Aorta (tissue), 5 donors: ENCODE results near the gene UBE3A. TPM values are rescaled to one million over a fixed set of nuclear protein-coding genes. Genes with fewer than 3 reads are reported as not detected.
A peak's percentile ranks its signal among the peaks of the same experiment; 100 is the strongest.

ENCODE experiments used
- ATAC-seq: fragments of 200-7000 bp; cut with Tn5 transposase; one replicate; pipeline ENCODE4 v1.9.1; 2022; ENCODE audit warnings: moderate library complexity; ENCODE audit not compliant: low FRiP score
- DNase-seq, 2 donors: peaks; one replicate each; pipeline ENCODE4 v3.0.0-alpha.2; 2020
- H3K27ac ChIP-seq, 2 donors: one replicate each; pipeline ENCODE4 v1.5.1; 2013; ENCODE audit warnings: low read length in 2 of 2, mild to moderate bottlenecking in 2 of 2, moderate library complexity in 2 of 2, control low read depth in 1 of 2, inconsistent platforms in 1 of 2, low read depth in 1 of 2
- H3K27me3 ChIP-seq, 2 donors: one replicate each; pipeline ENCODE4 v1.6.1; 2013; ENCODE audit warnings: control low read depth in 1 of 2, low read length in 1 of 2, mild to moderate bottlenecking in 1 of 2, moderate library complexity in 1 of 2; ENCODE audit not compliant: insufficient read depth in 2 of 2, control insufficient read depth in 1 of 2
- H3K36me3 ChIP-seq, 2 donors: one replicate each; pipeline ENCODE4 v1.6.1; 2013; ENCODE audit warnings: control low read depth in 1 of 2, low read length in 1 of 2, mild to moderate bottlenecking in 1 of 2; ENCODE audit not compliant: insufficient read depth in 2 of 2, control insufficient read depth in 1 of 2
- H3K4me1 ChIP-seq, 2 donors: one replicate each; pipeline ENCODE4 v1.6.1; 2013; ENCODE audit warnings: low read length in 2 of 2, control low read depth in 1 of 2, mild to moderate bottlenecking in 1 of 2, moderate library complexity in 1 of 2; ENCODE audit not compliant: insufficient read depth in 2 of 2, control insufficient read depth in 1 of 2
- H3K4me3 ChIP-seq, 2 donors: one replicate each; pipeline ENCODE4 v1.5.1; 2013; ENCODE audit warnings: low read length in 2 of 2, control low read depth in 1 of 2, mild to moderate bottlenecking in 1 of 2
- H3K9me3 ChIP-seq: one replicate; pipeline ENCODE4 v1.6.1; 2013; ENCODE audit warnings: mild to moderate bottlenecking, low read length; ENCODE audit not compliant: control insufficient read depth
- WGBS, 2 donors: extraction: QIAGEN DNeasy Blood & Tissue Kit; methylation state at CpG; one replicate each; pipeline ENCODE4 v1.1.7; 2013; 5-methylcytosine and 5-hydroxymethylcytosine counted together
- intact Hi-C, 2 donors: fragments of 100-400 bp; cut with DNase I; formaldehyde crosslinking; loops; one replicate each; pipeline versions ENCODE4 v1.14.2 to v1.15.0; 2022
- polyA plus RNA-seq, 2 donors: library from polyadenylated mRNA; stranded (reverse); fragments of 200-250 nt; gene quantifications; one replicate each; pipeline ENCODE4 v1.2.3, GENCODE V29; 2013
- total RNA-seq, 2 donors: library from RNA; stranded (reverse); fragmentation: NEBNext Ultra II Directional; extraction: Animal tissue kit (Norgen Biotek cat#: 25700); gene quantifications; one replicate each; pipeline ENCODE4 v1.2.1, GENCODE V29; 2021
- donor health status: healthy with polysubstance abuse.
- donor health status: Bipolar disorder and iron deficiency.
- donor health status: DM: no; HTN: no; CAD: no.
- donor health status: DM: no; HTN: no; CAD: no.
- donor health status: DM: yes; HTN: yes; CAD: no.

The UBE3A gene
- total and polyA plus RNA-seq, 4 donors = 14.8 to 93.6 (median 61.0) TPM

GRCh38 chr15:25385986-25386385 lies 52.8 kb downstream of the UBE3A start:
- no peaks in the 10 kb centered on the region for H3K27me3 ChIP-seq
- intact Hi-C loops = no loop called here
- ATAC-seq (no peak), DNase-seq (no peak)
- H3K36me3 ChIP-seq = peaks cover 0 to 3% of the 10 kb centered on the region in 2 donors
- H3K9me3 ChIP-seq = no peaks in the 10 kb centered on the region
- H3K4me3 ChIP-seq = no peak overlapping the region
- H3K4me1 ChIP-seq = no peaks in the 10 kb centered on the region
- H3K27ac ChIP-seq = no peak overlapping the region

GRCh38 chr15:25381579-25381978 lies 57.2 kb downstream of the UBE3A start:
- 86% methylated on average over 5 of the region's 5 CpGs for WGBS, 2 donors
- no peak overlapping the region for H3K4me3 ChIP-seq
- no peaks in the 10 kb centered on the region for H3K36me3 ChIP-seq
- intact Hi-C loops = no loop called here
- H3K27me3 ChIP-seq = no peaks in the 10 kb centered on the region
- peaks cover 3 to 5% of the 10 kb centered on the region in 2 donors for H3K4me1 ChIP-seq
- H3K9me3 ChIP-seq = no peaks in the 10 kb centered on the region
- DNase-seq = no peak
- no peak overlapping the region for H3K27ac ChIP-seq
- ATAC-seq = no peak

- Histone ChIP-seq H3K4me3 (no peak overlapping the region), H3K4me1 (peaks cover 3 to 5% of the 10 kb centered on the region in 2 donors), H3K27ac (no peak overlapping the region), H3K36me3 (no peaks in the 10 kb centered on the region), H3K27me3 (no peaks in the 10 kb centered on the region), H3K9me3 (no peaks in the 10 kb centered on the region)
- DNase-seq = no peak
- intact Hi-C loops = no loop called here
- 20 to 22% methylated on average over 2 of the region's 2 CpGs for WGBS, 2 donors
- no peak for ATAC-seq
Observed at GRCh38 chr15:25378501-25378901, 60.3 kb downstream of the UBE3A start.

GRCh38 chr15:25375557-25375956 lies 63.3 kb downstream of the UBE3A start:
- intact Hi-C loops = no loop called here
- WGBS, 2 donors = 87% methylated on average over 5 of the region's 5 CpGs

GRCh38 chr15:25374143-25374542 lies 64.7 kb downstream of the UBE3A start:
- DNase-seq (no peak), ATAC-seq (no peak)
- intact Hi-C loops = no loop called here
- Histone ChIP-seq H3K27ac (no peak overlapping the region), H3K9me3 (no peaks in the 10 kb centered on the region), H3K4me1 (peaks cover 3 to 4% of the 10 kb centered on the region in 2 donors), H3K4me3 (no peak overlapping the region), H3K27me3 (no peaks in the 10 kb centered on the region), H3K36me3 (peaks cover 0 to 1% of the 10 kb centered on the region in 2 donors)
- 90 to 97% methylated on average over 3 of the region's 3 CpGs for WGBS, 2 donors

More at GRCh38 chr15:25375557-25375956, 63.3 kb downstream of the UBE3A start:
- H3K27me3 ChIP-seq = no peaks in the 10 kb centered on the region
- no peak for DNase-seq
- H3K9me3 ChIP-seq = no peaks in the 10 kb centered on the region
- no peaks in the 10 kb centered on the region for H3K36me3 ChIP-seq
- no peak for ATAC-seq
- H3K27ac ChIP-seq = no peak overlapping the region
- H3K4me1 ChIP-seq = peaks cover 3 to 5% of the 10 kb centered on the region in 2 donors
- no peak overlapping the region for H3K4me3 ChIP-seq

GRCh38 chr15:25372298-25372697 lies 66.5 kb downstream of the UBE3A start:
- H3K4me3 ChIP-seq = no peak overlapping the region
- no peak overlapping the region for H3K27ac ChIP-seq
- 0 to 6% methylated on average over 1 of the region's 1 CpG for WGBS, 2 donors
- H3K27me3 ChIP-seq = no peaks in the 10 kb centered on the region
- no peaks in the 10 kb centered on the region for H3K4me1 ChIP-seq
- H3K36me3 ChIP-seq = peaks cover 0 to 1% of the 10 kb centered on the region in 2 donors
- H3K9me3 ChIP-seq = no peaks in the 10 kb centered on the region
- DNase-seq (no peak), ATAC-seq (no peak)
- intact Hi-C loops = no loop called here

- Histone ChIP-seq H3K36me3 (peaks cover 0 to 1% of the 10 kb centered on the region in 2 donors), H3K4me1 (no peaks in the 10 kb centered on the region), H3K27ac (no peak overlapping the region), H3K27me3 (no peaks in the 10 kb centered on the region), H3K4me3 (no peak overlapping the region), H3K9me3 (no peaks in the 10 kb centered on the region)
- no peak for ATAC-seq
- intact Hi-C loops = no loop called here
- DNase-seq = no peak
- 96 to 97% methylated on average over 1 of the region's 1 CpG for WGBS, 2 donors
Observed at GRCh38 chr15:25368850-25369249, 70.0 kb downstream of the UBE3A start.

GRCh38 chr15:25366058-25366457 lies 72.8 kb downstream of the UBE3A start:
- H3K4me1 ChIP-seq = no peaks in the 10 kb centered on the region
- no peak overlapping the region for H3K27ac ChIP-seq
- H3K36me3 ChIP-seq = peaks cover 0 to 1% of the 10 kb centered on the region in 2 donors
- WGBS, 2 donors = 7% methylated on average over 1 of the region's 1 CpG
- intact Hi-C loops = no loop called here
- H3K27me3 ChIP-seq = no peaks in the 10 kb centered on the region
- DNase-seq (no peak), ATAC-seq (no peak)
- H3K4me3 ChIP-seq = no peak overlapping the region
- H3K9me3 ChIP-seq = no peaks in the 10 kb centered on the region

- DNase-seq (no peak), ATAC-seq (no peak)
- 6 to 9% methylated on average over 1 of the region's 1 CpG for WGBS, 2 donors
- intact Hi-C loops = loop anchor here in 1 of 2 donors (5.0 kb wide), 1 partner anchor 75 kb away; the partner anchor contains the start of gene UBE3A
- Histone ChIP-seq H3K27ac (peak overlapping the region in 1 of 2 donors; percentile 43), H3K4me3 (no peak overlapping the region), H3K4me1 (no peaks in the 10 kb centered on the region), H3K27me3 (no peaks in the 10 kb centered on the region), H3K36me3 (no peaks in the 10 kb centered on the region), H3K9me3 (no peaks in the 10 kb centered on the region)
Observed at GRCh38 chr15:25362545-25362944, 76.3 kb downstream of the UBE3A start.
